CD14-positive monocyte (primary cell): Measurements from ENCODE around the gene NHERF2. TPM values are rescaled to one million over a fixed set of nuclear protein-coding genes. Genes with fewer than 3 reads are reported as not detected.

Source experiments
- DNase-seq, 3 donors: peaks; one replicate each; pipeline ENCODE4 v3.0.0-alpha.2; 2011 to 2022
- H2AFZ ChIP-seq: 2 replicates; pipeline ENCODE4 v1.6.0; 2012; ENCODE audit warnings: mild to moderate bottlenecking, low read depth, low read length, inconsistent platforms; ENCODE audit not compliant: insufficient read depth, poor library complexity, severe bottlenecking
- H3K27ac ChIP-seq, 2 donors: 1 replicate in 1 of 2; 2 replicates in 1 of 2; pipeline ENCODE4 v1.5.1; 2012 to 2013; ENCODE audit warnings: low read length in 2 of 2, control low read depth in 1 of 2, inconsistent platforms in 1 of 2, low read depth in 1 of 2, mild to moderate bottlenecking in 1 of 2
- H3K27me3 ChIP-seq, 2 donors: one replicate each; pipeline versions ENCODE4 v1.6.0 to v1.6.1; 2011 to 2013; ENCODE audit warnings: low read length in 2 of 2; ENCODE audit not compliant: control insufficient read depth in 2 of 2, insufficient read depth in 2 of 2
- H3K36me3 ChIP-seq, 2 donors: replicated peaks in 1 of 2; 1 replicate in 1 of 2; 2 replicates in 1 of 2; pipeline versions ENCODE4 v1.5.1 to v1.6.1; 2012 to 2013; ENCODE audit warnings: low read length in 2 of 2, control low read depth in 1 of 2, inconsistent platforms in 1 of 2, mild to moderate bottlenecking in 1 of 2; ENCODE audit not compliant: insufficient read depth in 2 of 2, control insufficient read depth in 1 of 2
- H3K4me1 ChIP-seq, 2 donors: 1 replicate in 1 of 2; 2 replicates in 1 of 2; pipeline versions ENCODE4 v1.5.1 to v1.6.1; 2012 to 2013; ENCODE audit warnings: low read length in 2 of 2, control low read depth in 1 of 2, inconsistent platforms in 1 of 2, mild to moderate bottlenecking in 1 of 2, moderate library complexity in 1 of 2; ENCODE audit not compliant: insufficient read depth in 2 of 2, control insufficient read depth in 1 of 2
- H3K4me2 ChIP-seq: replicated peaks from 2 replicates; pipeline ENCODE3; 2012; ENCODE audit warnings: low read length, moderate library complexity, mild to moderate bottlenecking; ENCODE audit not compliant: poor library complexity, severe bottlenecking; ENCODE audit errors: extremely low read depth
- H3K4me3 ChIP-seq, 3 experiments: fragments of 200-600 bp in 1 of 3; sonication (generic) in 1 of 3; replicated peaks in 1 of 3; 1 replicate in 2 of 3; 2 replicates in 1 of 3; pipeline ENCODE4 v1.5.1; 2011 to 2013; ENCODE audit warnings: low read length in 3 of 3, mild to moderate bottlenecking in 3 of 3, control low read depth in 2 of 3, low read depth in 2 of 3, inconsistent platforms in 1 of 3, moderate library complexity in 1 of 3
- H3K79me2 ChIP-seq: 2 replicates; pipeline ENCODE4 v1.6.0; 2012; ENCODE audit warnings: mild to moderate bottlenecking, control low read depth, inconsistent platforms, low read length, moderate library complexity; ENCODE audit not compliant: insufficient read depth
- H3K9ac ChIP-seq: 2 replicates; pipeline ENCODE4 v1.6.0; 2017; ENCODE audit warnings: low read length, mild to moderate bottlenecking; ENCODE audit not compliant: insufficient read depth, poor library complexity, severe bottlenecking
- H3K9me3 ChIP-seq, 2 donors: replicated peaks in 1 of 2; 1 replicate in 1 of 2; 2 replicates in 1 of 2; pipeline versions ENCODE4 v1.5.1 to v1.6.1; 2012 to 2013; ENCODE audit warnings: low read length in 2 of 2, control low read depth in 1 of 2; ENCODE audit not compliant: control insufficient read depth in 1 of 2, insufficient read depth in 1 of 2
- H4K20me1 ChIP-seq: 2 replicates; pipeline ENCODE4 v1.6.0; 2012; ENCODE audit warnings: mild to moderate bottlenecking, low read length, control low read depth, moderate library complexity; ENCODE audit not compliant: insufficient read depth
- H3K27ac Mint-ChIP-seq, 7 donors: one replicate each; pipeline ENCODE4 v1.8.0; 2020; ENCODE audit warnings: mild to moderate bottlenecking in 7 of 7, mixed read lengths in 7 of 7, moderate library complexity in 6 of 7, inconsistent platforms in 2 of 7
- H3K27me3 Mint-ChIP-seq, 3 donors: one replicate each; pipeline ENCODE4 v1.8.0; 2021 to 2022; ENCODE audit warnings: low read depth in 3 of 3, mild to moderate bottlenecking in 3 of 3, mixed read lengths in 3 of 3, moderate library complexity in 3 of 3, inconsistent platforms in 1 of 3
- H3K36me3 Mint-ChIP-seq, 2 donors: one replicate each; pipeline ENCODE4 v1.8.0; 2020; ENCODE audit warnings: mixed read lengths in 2 of 2, inconsistent platforms in 1 of 2, mild to moderate bottlenecking in 1 of 2
- H3K4me1 Mint-ChIP-seq: one replicate; pipeline ENCODE4 v1.8.0; 2020; ENCODE audit warnings: mild to moderate bottlenecking, mixed read lengths
- H3K4me3 Mint-ChIP-seq, 2 donors: one replicate each; pipeline ENCODE4 v1.8.0; 2020; ENCODE audit warnings: mild to moderate bottlenecking in 2 of 2, mixed read lengths in 2 of 2, moderate library complexity in 1 of 2
- H3K9me3 Mint-ChIP-seq, 7 donors: one replicate each; pipeline ENCODE4 v1.8.0; 2020 to 2022; ENCODE audit warnings: mixed read lengths in 7 of 7, mild to moderate bottlenecking in 6 of 7, moderate library complexity in 6 of 7, inconsistent platforms in 2 of 7
- WGBS: methylation state at CpG from one replicate; pipeline ENCODE4 v1.1.5; 2013; ENCODE audit warnings: missing lambda C conversion rate; ENCODE audit not compliant: insufficient coverage; 5-methylcytosine and 5-hydroxymethylcytosine counted together
- intact Hi-C, 2 donors: fragments of 100-400 bp; cut with micrococcal nuclease; formaldehyde crosslinking; loops; one replicate each; pipeline versions ENCODE4 v1.15.0 to v1.15.1; 2023
- polyA plus RNA-seq, 3 donors: library from polyadenylated mRNA; depleted of rRNA in 1 of 3; unstranded in 2 of 3; stranded (reverse) in 1 of 3; fragments of 300-500 nt in 2 of 3; fragments of >200 nt in 1 of 3; fragmentation: Illumina TruSeq in 2 of 3; gene quantifications; 1 replicate in 2 of 3; 2 replicates in 1 of 3; pipeline ENCODE4 v1.2.3, GENCODE V29; 2012 to 2021
- TF ChIP-seq, protein P1 (sequence below): fragments of 200-600 bp; IDR thresholded peaks from one replicate; pipeline ENCODE4 v1.8.0; 2022; ENCODE audit warnings: antibody characterized with exemption, mild to moderate bottlenecking

The NHERF2 gene
- polyA plus RNA-seq, 3 donors = 0.66 to 8.2 (median 0.78) TPM

DNA sequence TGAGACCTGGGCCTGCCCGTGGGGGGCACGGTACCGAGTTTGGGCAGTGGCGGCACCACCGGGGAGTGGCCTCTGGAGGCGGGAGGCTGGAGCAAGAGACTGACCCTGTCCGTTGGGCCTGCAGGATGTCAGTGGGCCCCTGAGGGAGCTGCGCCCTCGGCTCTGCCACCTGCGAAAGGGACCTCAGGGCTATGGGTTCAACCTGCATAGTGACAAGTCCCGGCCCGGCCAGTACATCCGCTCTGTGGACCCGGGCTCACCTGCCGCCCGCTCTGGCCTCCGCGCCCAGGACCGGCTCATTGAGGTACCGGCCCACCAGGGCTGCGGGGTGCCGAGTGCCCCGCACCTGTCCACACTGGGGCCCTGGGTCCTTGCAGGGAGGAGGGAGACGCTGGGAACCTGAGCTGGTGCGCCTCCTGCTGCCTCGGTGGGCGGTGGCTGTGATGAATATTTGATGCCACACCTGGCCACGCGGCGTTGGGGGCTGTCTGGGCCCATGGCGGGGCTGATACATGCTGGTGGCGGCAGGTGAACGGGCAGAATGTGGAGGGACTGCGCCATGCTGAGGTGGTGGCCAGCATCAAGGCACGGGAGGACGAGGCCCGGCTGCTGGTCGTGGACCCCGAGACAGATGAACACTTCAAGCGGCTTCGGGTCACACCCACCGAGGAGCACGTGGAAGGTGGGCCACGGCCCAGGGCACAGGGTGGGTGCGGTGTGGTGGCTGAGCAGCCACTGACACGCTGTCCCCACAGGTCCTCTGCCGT, 9.7 kb downstream of the NHERF2 start:
- intact Hi-C loops = no loop called here

DNA sequence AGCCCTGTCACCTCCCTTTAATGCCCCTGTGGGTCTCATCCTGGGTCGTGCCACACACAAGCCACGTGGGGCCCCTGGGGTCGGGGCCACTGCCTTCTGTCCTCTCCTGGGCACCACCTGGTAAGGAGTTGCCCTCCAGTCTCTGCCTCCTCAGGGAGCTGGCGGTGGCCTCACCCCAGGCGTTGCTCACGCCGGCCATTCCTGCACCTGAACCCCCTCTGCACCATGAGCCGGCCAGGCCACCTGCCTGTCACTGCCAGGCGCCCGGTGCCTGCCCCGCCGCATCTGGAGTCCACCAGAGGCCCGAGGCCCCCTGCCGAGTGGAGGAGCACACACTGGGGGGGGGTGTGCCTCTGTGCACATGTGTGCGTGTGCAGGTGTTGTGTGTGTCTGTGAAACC, 10.4 kb downstream of the NHERF2 start:
- TF ChIP-seq, protein P1, sequence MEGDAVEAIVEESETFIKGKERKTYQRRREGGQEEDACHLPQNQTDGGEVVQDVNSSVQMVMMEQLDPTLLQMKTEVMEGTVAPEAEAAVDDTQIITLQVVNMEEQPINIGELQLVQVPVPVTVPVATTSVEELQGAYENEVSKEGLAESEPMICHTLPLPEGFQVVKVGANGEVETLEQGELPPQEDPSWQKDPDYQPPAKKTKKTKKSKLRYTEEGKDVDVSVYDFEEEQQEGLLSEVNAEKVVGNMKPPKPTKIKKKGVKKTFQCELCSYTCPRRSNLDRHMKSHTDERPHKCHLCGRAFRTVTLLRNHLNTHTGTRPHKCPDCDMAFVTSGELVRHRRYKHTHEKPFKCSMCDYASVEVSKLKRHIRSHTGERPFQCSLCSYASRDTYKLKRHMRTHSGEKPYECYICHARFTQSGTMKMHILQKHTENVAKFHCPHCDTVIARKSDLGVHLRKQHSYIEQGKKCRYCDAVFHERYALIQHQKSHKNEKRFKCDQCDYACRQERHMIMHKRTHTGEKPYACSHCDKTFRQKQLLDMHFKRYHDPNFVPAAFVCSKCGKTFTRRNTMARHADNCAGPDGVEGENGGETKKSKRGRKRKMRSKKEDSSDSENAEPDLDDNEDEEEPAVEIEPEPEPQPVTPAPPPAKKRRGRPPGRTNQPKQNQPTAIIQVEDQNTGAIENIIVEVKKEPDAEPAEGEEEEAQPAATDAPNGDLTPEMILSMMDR = no peak
- no peak overlapping the region for H2AFZ ChIP-seq
- intact Hi-C loops = no loop called here
- no peak overlapping the region for H3K9ac ChIP-seq
- H3K36me3 ChIP-seq = no peaks in the 10 kb centered on the region
- H3K4me3 ChIP-seq = no peak overlapping the region
- no peak for DNase-seq
- H3K4me1 Mint-ChIP-seq = peaks cover 13% of the 10 kb centered on the region
- H3K9me3 ChIP-seq = no peaks in the 10 kb centered on the region
- H3K4me2 ChIP-seq = no peak overlapping the region
- H4K20me1 ChIP-seq = no peaks in the 10 kb centered on the region
- H3K4me3 Mint-ChIP-seq = no peak overlapping the region
- H3K4me1 ChIP-seq = peaks cover 16 to 17% of the 10 kb centered on the region in 2 donors
- WGBS = 95% methylated on average over 10 of the region's 15 CpGs
- no peaks in the 10 kb centered on the region for H3K36me3 Mint-ChIP-seq
- no peak overlapping the region for H3K27ac Mint-ChIP-seq
- H3K79me2 ChIP-seq = no peaks in the 10 kb centered on the region
- H3K9me3 Mint-ChIP-seq = no peaks in the 10 kb centered on the region
- peaks cover 0 to 20% (median 9%) of the 10 kb centered on the region in 3 donors for H3K27me3 Mint-ChIP-seq
- H3K27ac ChIP-seq = no peak overlapping the region
- peaks cover 0 to 4% of the 10 kb centered on the region in 2 donors for H3K27me3 ChIP-seq

More for the DNA sequence above, 9.7 kb downstream of the NHERF2 start:
- no peak for DNase-seq
- H3K27ac ChIP-seq = no peak overlapping the region
- no peak overlapping the region for H3K4me2 ChIP-seq
- peaks cover 0 to 4% of the 10 kb centered on the region in 2 donors for H3K27me3 ChIP-seq
- no peaks in the 10 kb centered on the region for H3K9me3 ChIP-seq
- Mint-ChIP-seq H3K36me3 (no peaks in the 10 kb centered on the region), H3K4me1 (peaks cover 13% of the 10 kb centered on the region), H3K27me3 (peaks cover 0 to 25% (median 9%) of the 10 kb centered on the region in 3 donors), H3K27ac (no peak overlapping the region), H3K9me3 (no peaks in the 10 kb centered on the region), H3K4me3 (no peak overlapping the region)
- H4K20me1 ChIP-seq = no peaks in the 10 kb centered on the region
- TF ChIP-seq, protein P1 = no peak
- H3K4me1 ChIP-seq = peaks cover 16 to 17% of the 10 kb centered on the region in 2 donors
- no peak overlapping the region for H2AFZ ChIP-seq
- H3K79me2 ChIP-seq = no peaks in the 10 kb centered on the region
- WGBS = 97% methylated on average over 43 of the region's 47 CpGs
- no peak overlapping the region for H3K4me3 ChIP-seq
- no peak overlapping the region for H3K9ac ChIP-seq
- H3K36me3 ChIP-seq = no peaks in the 10 kb centered on the region
